ENCODE results near the gene IGSF11. TPM values are rescaled to one million over a fixed set of nuclear protein-coding genes. Genes with fewer than 3 reads are reported as not detected.

Gene IGSF11
- total RNA-seq, 4 donors from 2014 or later = 17.7 to 72.3 (median 34.7) TPM

DNA sequence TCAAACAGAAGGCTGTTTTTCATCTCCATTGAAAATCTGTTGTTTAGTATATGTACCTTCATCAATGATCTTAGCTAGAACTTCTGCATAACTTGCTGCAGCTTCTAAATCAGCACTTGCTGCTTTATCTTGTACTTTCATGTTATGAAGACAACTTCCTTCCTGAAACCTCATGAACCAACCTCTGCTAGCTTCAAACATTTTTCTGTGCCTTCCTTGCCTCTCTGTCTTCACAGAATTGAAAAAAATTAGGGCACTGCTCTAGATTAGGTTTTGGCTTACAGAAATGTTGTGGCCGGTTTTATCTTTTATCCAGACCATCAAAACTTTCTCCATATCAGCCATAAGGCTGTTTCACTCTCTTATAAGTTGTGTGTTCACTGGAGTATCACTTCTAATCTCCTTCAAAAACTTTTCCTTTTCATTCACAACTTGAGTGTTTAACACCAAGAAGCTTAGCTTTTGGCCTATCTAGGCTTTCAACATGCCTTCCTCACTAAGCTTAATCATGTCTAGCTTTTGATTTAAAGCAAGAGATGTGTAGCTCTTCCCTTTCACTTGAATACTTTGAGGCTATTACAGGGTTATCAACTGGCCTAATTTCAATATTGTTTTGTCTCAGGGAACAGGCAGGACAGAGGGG is 78.6 kb downstream of the IGSF11 start:
- Histone ChIP-seq H3K27me3 (no peaks in the 10 kb centered on the region), H3K27ac (no peak overlapping the region), H3K4me3 (no peak overlapping the region), H3K4me1 (no peaks in the 10 kb centered on the region), H3K36me3 (no peaks in the 10 kb centered on the region), H3K9me3 (peaks cover 0 to 7% (median 2%) of the 10 kb centered on the region in 4 donors)
- 82 to 91% methylated on average over 1 of the region's 1 CpG for whole genome bisulfite sequencing, 2 donors
- no peak for DNase-seq (ENCODE audit: low spot score in 2 of 2)
- TF ChIP-seq EP300 (IDR thresholded peaks at IDR 0.05) = no peak
- no peak for TF ChIP-seq POLR2A (IDR thresholded peaks at IDR 0.05)
- TF ChIP-seq, protein P1, sequence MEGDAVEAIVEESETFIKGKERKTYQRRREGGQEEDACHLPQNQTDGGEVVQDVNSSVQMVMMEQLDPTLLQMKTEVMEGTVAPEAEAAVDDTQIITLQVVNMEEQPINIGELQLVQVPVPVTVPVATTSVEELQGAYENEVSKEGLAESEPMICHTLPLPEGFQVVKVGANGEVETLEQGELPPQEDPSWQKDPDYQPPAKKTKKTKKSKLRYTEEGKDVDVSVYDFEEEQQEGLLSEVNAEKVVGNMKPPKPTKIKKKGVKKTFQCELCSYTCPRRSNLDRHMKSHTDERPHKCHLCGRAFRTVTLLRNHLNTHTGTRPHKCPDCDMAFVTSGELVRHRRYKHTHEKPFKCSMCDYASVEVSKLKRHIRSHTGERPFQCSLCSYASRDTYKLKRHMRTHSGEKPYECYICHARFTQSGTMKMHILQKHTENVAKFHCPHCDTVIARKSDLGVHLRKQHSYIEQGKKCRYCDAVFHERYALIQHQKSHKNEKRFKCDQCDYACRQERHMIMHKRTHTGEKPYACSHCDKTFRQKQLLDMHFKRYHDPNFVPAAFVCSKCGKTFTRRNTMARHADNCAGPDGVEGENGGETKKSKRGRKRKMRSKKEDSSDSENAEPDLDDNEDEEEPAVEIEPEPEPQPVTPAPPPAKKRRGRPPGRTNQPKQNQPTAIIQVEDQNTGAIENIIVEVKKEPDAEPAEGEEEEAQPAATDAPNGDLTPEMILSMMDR (IDR thresholded peaks at IDR 0.05) = no peak

DNA sequence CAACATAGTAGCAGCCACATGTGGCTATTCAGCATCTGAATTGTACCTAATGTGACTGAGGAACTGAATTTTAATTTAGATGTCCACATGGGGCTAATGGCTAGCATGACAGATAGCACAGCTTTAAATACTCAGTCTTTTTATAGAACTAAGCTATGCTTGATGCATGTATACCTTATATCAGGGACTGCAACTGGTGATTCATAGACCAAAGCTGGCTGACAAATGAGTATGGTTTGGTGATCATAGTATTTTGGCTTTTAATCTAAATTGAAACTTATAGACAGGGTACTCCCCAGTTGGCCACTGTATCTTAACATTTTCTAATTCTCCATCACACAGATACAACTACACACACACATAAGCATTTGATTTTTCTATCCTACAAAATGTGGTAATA is 83.6 kb downstream of the IGSF11 start:
- TF ChIP-seq POLR2A (IDR thresholded peaks at IDR 0.05) = no peak
- TF ChIP-seq, protein P1 (IDR thresholded peaks at IDR 0.05) = no peak
- H3K4me3 ChIP-seq = no peak overlapping the region
- H3K4me1 ChIP-seq = no peaks in the 10 kb centered on the region
- no peaks in the 10 kb centered on the region for H3K36me3 ChIP-seq
- DNase-seq (ENCODE audit: low spot score in 2 of 2) = no peak
- H3K9me3 ChIP-seq = peaks cover 0 to 7% (median 2%) of the 10 kb centered on the region in 4 donors
- H3K27ac ChIP-seq = no peak overlapping the region
- H3K27me3 ChIP-seq = no peaks in the 10 kb centered on the region

GRCh38 chr3:118949113-118949760 is 85.4 kb downstream of the IGSF11 start:
- no peak for TF ChIP-seq EP300 (IDR thresholded peaks at IDR 0.05)
- no peak for TF ChIP-seq POLR2A (IDR thresholded peaks at IDR 0.05)
- TF ChIP-seq, protein P1 (IDR thresholded peaks at IDR 0.05) = no peak
- H3K9me3 ChIP-seq = no peaks in the 10 kb centered on the region
- DNase-seq (ENCODE audit: low spot score in 2 of 2) = no peak
- WGBS, 2 donors = 91 to 94% methylated on average over 1 of the region's 1 CpG
- H3K36me3 ChIP-seq = no peaks in the 10 kb centered on the region
- H3K27me3 ChIP-seq = no peaks in the 10 kb centered on the region
- no peak overlapping the region for H3K27ac ChIP-seq
- no peak overlapping the region for H3K4me3 ChIP-seq
- no peaks in the 10 kb centered on the region for H3K4me1 ChIP-seq

- no peaks in the 10 kb centered on the region for H3K27me3 ChIP-seq
These were observed 86.5 kb downstream of the IGSF11 start for GRCh38 chr3:118948146-118948545.

DNA sequence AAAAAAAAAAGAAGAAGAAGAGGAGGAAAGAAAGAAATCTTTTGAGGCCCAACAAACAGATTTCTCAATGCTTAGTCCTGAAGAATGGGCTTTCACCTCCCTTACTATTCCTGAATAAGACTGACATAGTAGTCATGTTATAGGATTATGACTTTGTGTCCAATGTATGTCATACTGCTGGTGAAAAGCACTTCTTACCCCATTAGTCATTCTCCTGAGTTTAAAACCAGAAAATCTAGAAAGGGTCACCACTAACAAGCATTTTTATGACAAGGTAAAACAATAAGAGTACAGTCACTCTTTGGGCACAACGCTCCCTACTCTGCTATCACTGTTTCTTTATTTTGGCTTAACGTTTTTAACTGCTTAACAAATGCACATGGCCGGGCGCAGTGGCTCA is 88.2 kb downstream of the IGSF11 start:
- Histone ChIP-seq H3K4me1 (peaks cover 0 to 5% (median 2%) of the 10 kb centered on the region in 4 donors), H3K9me3 (no peaks in the 10 kb centered on the region), H3K27ac (no peak overlapping the region), H3K27me3 (no peaks in the 10 kb centered on the region), H3K36me3 (no peaks in the 10 kb centered on the region), H3K4me3 (no peak overlapping the region)
- WGBS, 2 donors = 63 to 70% methylated on average over 4 of the region's 4 CpGs
- no peak for DNase-seq (ENCODE audit: low spot score in 2 of 2)
- TF ChIP-seq, protein P1 (IDR thresholded peaks at IDR 0.05) = no peak
- no peak for TF ChIP-seq POLR2A (IDR thresholded peaks at IDR 0.05)
- no peak for TF ChIP-seq EP300 (IDR thresholded peaks at IDR 0.05)

More at GRCh38 chr3:118948146-118948545, 86.5 kb downstream of the IGSF11 start:
- H3K4me1 ChIP-seq = no peaks in the 10 kb centered on the region
- no peak overlapping the region for H3K4me3 ChIP-seq
- no peaks in the 10 kb centered on the region for H3K36me3 ChIP-seq
- no peaks in the 10 kb centered on the region for H3K9me3 ChIP-seq
- no peak for DNase-seq (ENCODE audit: low spot score in 2 of 2)
- TF ChIP-seq EP300 (IDR thresholded peaks at IDR 0.05) (no peak), POLR2A (IDR thresholded peaks at IDR 0.05) (no peak)
- TF ChIP-seq, protein P1 (IDR thresholded peaks at IDR 0.05) = no peak
- 64% methylated on average over 5 of the region's 5 CpGs for WGBS, 2 donors
- H3K27ac ChIP-seq = no peak overlapping the region
